Uterus (tissue), 2 donors: Measurements from ENCODE around the gene SLC25A48.

Experiments used
- CTCF ChIP-seq, 4 experiments: fragments of 200-600 bp in 2 of 4; fragments of 450-650 bp in 2 of 4; sonication (generic) in 2 of 4; IDR thresholded peaks; one replicate each; pipeline ENCODE4 v1.5.1; 2016 to 2019; ENCODE audit warnings: antibody characterized with exemption in 4 of 4, mild to moderate bottlenecking in 2 of 4, moderate library complexity in 1 of 4
- POLR2A ChIP-seq, 2 donors: fragments of 450-650 bp; IDR thresholded peaks; one replicate each; pipeline ENCODE4 v1.6.1; 2016; ENCODE audit warnings: antibody characterized with exemption in 2 of 2, mild to moderate bottlenecking in 1 of 2, moderate library complexity in 1 of 2

GRCh38 chr5:135846311-135846710, 11.8 kb downstream of the SLC25A48 start:
- no peak for TF ChIP-seq CTCF (IDR thresholded peaks at IDR 0.05)
- TF ChIP-seq POLR2A (IDR thresholded peaks at IDR 0.05) = no peak
